GM19239 (cell line): ENCODE measurements around the gene KLHL13.

Source experiments
- DNase-seq: peaks from one replicate; pipeline ENCODE4 v3.0.0; 2011; ENCODE audit warnings: low spot score; ENCODE audit not compliant: insufficient read length
- FAIRE-seq: peaks from 2 replicates; lab custom pipeline; 2011; peaks lifted over from hg19 to GRCh38; lab: Jason Lieb, UNC

Gene KLHL13

DNA sequence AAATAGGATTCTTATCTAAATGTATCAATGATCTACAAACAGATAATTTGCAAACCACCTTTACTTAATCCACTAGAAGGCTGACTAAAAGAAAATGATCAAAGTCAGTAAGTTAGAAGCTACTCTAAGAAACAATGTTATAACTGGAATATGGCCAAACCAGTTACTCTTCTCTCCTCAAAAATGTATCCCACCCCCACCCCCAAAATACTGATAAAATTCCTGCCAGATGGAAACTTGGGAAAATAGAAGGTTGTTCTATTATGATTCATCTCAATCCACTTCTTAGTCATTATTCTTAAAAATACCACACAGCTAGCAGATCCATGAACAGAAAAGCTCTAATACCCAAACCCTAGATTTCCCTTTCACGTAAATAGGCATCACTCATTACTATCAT lies 206.4 kb downstream of the KLHL13 start:
- FAIRE-seq (no peak), DNase-seq (no peak)

GRCh38 chrX:117898226-117898625 lies 218.4 kb downstream of the KLHL13 start:
- DNase-seq: no peak
- FAIRE-seq: no peak

DNA sequence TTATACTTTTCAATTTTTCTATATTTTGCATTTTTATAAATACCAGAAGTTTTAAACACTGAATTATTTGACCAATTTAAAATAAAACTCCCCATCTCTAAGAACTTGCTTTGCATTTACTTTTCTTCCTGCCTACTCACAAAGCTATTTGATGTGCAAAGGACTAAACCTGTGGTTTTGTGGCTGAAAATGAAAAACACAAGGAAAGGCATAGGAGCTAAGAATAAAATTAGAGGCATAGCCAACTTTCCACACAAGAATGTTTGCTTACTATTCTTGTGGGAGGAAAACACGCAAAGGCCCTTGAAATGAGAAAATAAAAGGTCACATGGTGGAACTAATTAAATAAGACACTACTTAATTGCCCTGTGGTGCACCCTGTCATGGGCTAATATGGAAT lies 221.2 kb downstream of the KLHL13 start:
- no peak for FAIRE-seq
- no peak for DNase-seq

- FAIRE-seq (no peak), DNase-seq (no peak)
Measured at GRCh38 chrX:117892469-117892868, 224.1 kb downstream of the KLHL13 start.

GRCh38 chrX:117871796-117872195 lies 244.8 kb downstream of the KLHL13 start:
- no peak for FAIRE-seq
- DNase-seq: no peak

DNA sequence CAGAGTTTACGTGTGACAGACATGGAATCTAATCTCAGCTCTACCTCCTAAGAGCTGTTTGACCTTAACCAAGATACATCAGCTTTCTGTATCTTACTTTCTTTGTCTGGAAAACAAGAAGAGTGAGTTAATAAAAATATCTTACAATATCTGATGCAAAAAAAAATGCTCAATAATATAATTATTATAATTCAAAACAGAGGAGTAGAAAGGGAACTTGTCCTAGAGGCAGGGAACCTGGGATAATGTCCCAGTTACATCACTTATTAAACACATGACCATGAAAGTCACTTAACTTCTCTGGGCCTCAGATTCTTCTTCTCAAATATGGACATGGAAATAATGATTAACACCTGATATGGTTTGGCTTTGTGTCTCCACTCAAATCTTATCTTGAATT lies 256.1 kb downstream of the KLHL13 start:
- FAIRE-seq (no peak), DNase-seq (no peak)

- DNase-seq: no peak
- FAIRE-seq: no peak
Measured at GRCh38 chrX:117854806-117855205, 261.8 kb downstream of the KLHL13 start.

DNA sequence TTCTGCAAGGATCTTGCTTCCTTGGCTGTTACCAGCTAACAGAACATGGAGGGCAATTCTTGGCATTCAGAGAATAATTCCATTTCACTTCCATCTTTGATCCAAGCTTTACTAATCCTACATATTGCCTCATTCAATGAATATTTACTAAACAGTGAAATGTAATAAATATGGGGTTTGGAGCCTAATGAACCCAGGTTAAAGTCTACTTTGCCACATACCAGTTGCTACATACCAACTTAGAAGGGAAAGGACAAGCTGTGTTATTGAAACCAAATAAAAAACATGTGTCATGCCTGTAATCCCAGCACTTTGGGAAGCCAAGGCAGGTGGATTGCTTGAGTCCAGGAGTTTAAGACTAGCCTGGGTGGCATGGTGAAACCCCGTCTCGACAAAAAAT lies 265.6 kb downstream of the KLHL13 start:
- FAIRE-seq (no peak), DNase-seq (no peak)
